Measurements from ENCODE around the gene GALC. TPM values are rescaled to one million over a fixed set of nuclear protein-coding genes. Genes with fewer than 3 reads are reported as not detected.

The GALC gene
- total and polyA plus RNA-seq, 2 donors (not counting 3 experiments of a cell fraction or from before 2014, with no cell fraction given): 12.4 to 14.2 TPM

- DNase-seq (ENCODE audit: low read depth, low spot score) (no peak), FAIRE-seq (no peak)
- Histone ChIP-seq H2AFZ (ENCODE audit: low read depth, low read length) (no peak overlapping the region), H3K9ac (replicated peaks; ENCODE audit: extremely low read depth, insufficient read depth, low read length) (no peak overlapping the region), H3K4me3 (replicated peaks in 1 of 3; ENCODE audit: insufficient read depth in 1 of 3, low read depth in 1 of 3, low read length in 3 of 3) (no peak overlapping the region), H4K20me1 (replicated peaks; ENCODE audit: control insufficient read depth, extremely low read depth, insufficient read depth, low read length) (no peaks in the 10 kb centered on the region), H3K4me1 (ENCODE audit: control insufficient read depth, extremely low read depth, insufficient read depth, low read length) (no peaks in the 10 kb centered on the region), H3K9me3 (replicated peaks; ENCODE audit: control insufficient read depth, insufficient read depth, low read length) (no peaks in the 10 kb centered on the region), H3K27ac (ENCODE audit: insufficient read depth, low read depth, low read length) (no peak overlapping the region), H3K36me3 (ENCODE audit: control insufficient read depth in 2 of 2, extremely low read depth in 1 of 2, insufficient read depth in 2 of 2, low read length in 2 of 2) (no peaks in the 10 kb centered on the region), H3K79me2 (ENCODE audit: control insufficient read depth, insufficient read depth, low read length) (no peaks in the 10 kb centered on the region), H3K4me2 (ENCODE audit: insufficient read depth, low read length) (no peak overlapping the region), H3K9me1 (replicated peaks; ENCODE audit: control insufficient read depth, extremely low read depth, insufficient read depth, low read length) (no peaks in the 10 kb centered on the region), H3K27me3 (ENCODE audit: control insufficient read depth in 2 of 2, insufficient read depth in 2 of 2, low read length in 2 of 2) (peaks cover 0 to 2% of the 10 kb centered on the region in 2 experiments)
- no TSS peak for BruUV-seq (replicated peaks)
- dilution Hi-C loops (cut with MboI; ENCODE audit: extremely low pct_ligation_motif_present, low sequenced_read_pairs): no loop called here
- TF ChIP-seq JUN (IDR thresholded peaks at IDR 0.05; ENCODE audit: borderline replicate concordance, insufficient read depth, insufficient read length, low read depth): no peak
- TF ChIP-seq MYC (IDR thresholded peaks at IDR 0.05; ENCODE audit: low read depth, low read length): no peak
- TF ChIP-seq GATA2 (IDR thresholded peaks at IDR 0.05; ENCODE audit: insufficient read depth, insufficient read length, low read depth, low read length): no peak
- no peak for TF ChIP-seq POLR2AphosphoS5 (IDR thresholded peaks at IDR 0.05; ENCODE audit: insufficient read depth, low read depth, low read length)
- no peak for TF ChIP-seq EZH2 (IDR thresholded peaks at IDR 0.05; ENCODE audit: borderline replicate concordance, low read depth, low read length, severe bottlenecking)
- TF ChIP-seq POLR2A (IDR thresholded peaks at IDR 0.05; ENCODE audit: low read depth, low read length): no peak
- TF ChIP-seq FOS (IDR thresholded peaks at IDR 0.05; ENCODE audit: borderline replicate concordance, insufficient read depth, low read length): no peak
- TF ChIP-seq CTCF (IDR thresholded peaks at IDR 0.05; ENCODE audit: extremely low read depth in 1 of 2, insufficient read depth in 1 of 2, low read depth in 1 of 2, low read length in 2 of 2): no peak
- no peak for TF ChIP-seq MAX (IDR thresholded peaks at IDR 0.05; ENCODE audit: insufficient read depth, insufficient read length)
- intact Hi-C loops (cut with micrococcal nuclease): no loop called here
- POLR2A ChIA-PET: no interaction called here
- CTCF ChIA-PET: no interaction called here
Observed at GRCh38 chr14:87892763-87893162, 100.2 kb downstream of the GALC start.

All from endothelial cell of umbilical vein (primary cell).